Activated CD8-positive, alpha-beta memory T cell treated with anti-CD3 and anti-CD28 coated beads for 24 hours (primary cell): ENCODE measurements around the gene MYOM1.
"Not testable (repeated sequence)": the region's sequence is repeated elsewhere in the genome, so short reads cannot be mapped to it uniquely, and the experiment has no call there.

ENCODE experiments used
- DNase-seq: peaks from one replicate; pipeline ENCODE4 v3.0.0-alpha.2; 2020

The MYOM1 gene

GRCh38 chr18:3248658-3249359 is 29.0 kb upstream of the MYOM1 start:
- DNase-seq: no peak

DNA sequence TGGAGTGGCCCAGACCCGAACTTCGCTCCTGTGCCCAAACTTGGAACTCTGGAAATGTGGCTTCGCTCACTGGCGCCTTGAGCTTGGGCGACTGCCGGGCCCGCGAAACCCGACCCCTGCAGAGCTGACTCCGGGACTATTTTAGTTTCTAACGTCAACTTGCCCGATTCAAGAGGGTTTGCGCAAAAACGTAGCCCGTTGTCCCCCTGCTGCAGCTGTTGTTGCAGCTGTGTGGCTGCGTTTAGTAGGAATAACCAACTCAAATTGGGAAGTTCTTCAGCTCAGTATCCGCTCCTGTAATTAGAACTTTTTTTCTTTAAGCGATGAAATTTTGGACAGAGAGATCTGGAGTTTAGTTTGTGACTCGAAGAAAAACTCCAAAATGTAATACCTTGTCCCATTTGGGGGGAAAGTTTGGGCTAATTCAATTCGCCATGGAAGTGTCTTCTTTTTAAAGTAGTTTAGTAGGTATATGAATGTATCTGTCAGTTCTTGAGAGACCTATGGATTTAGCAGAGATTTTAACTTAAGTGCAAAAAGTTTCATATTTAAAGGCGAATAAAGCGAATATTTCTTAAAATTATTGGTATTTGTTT is 28.4 kb upstream of the MYOM1 start:
- no peak for DNase-seq

- DNase-seq: peak; percentile 96
Measured at GRCh38 chr18:3247240-3248061, 27.7 kb upstream of the MYOM1 start, which contains the start of gene MYL12A. Gene MYL12A, plus strand, starts transcription at chr18:3247801. Its CDS starts 5,447 bp downstream, at chr18:3253248.

DNA sequence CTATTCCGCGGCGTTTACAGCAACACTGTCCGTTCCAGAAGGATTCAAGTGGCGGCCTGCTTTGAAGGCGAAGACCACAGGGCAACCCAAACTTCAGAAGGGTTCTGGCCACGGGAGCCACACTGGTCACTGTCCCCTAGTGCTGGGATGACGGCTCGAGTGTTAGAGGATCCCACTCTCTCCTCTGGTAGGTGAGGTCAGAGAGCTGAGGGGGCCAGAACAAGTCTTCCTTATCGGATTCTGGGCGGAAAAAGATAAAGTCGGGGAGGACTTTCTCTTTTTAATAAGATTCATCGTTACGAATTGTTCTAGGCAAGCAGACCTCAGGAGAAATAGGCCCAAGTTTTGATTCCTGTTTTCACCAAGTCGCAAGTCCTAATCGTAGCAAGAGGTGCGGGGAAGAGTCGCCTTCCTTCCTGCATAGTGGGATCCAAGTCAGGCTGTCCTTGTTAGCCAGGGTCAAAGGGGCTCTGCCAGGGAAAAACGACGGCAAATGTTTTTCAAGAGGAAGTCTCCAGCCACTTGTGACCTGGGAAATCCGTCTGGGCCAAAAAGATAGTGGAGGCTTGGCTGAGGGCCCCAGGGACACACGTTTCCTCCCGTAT is 27.0 kb upstream of the MYOM1 start:
- peak; percentile 75 for DNase-seq

GRCh38 chr18:3245853-3246634 is 26.3 kb upstream of the MYOM1 start:
- peak; percentile 87 for DNase-seq

GRCh38 chr18:3245185-3245564 is 25.4 kb upstream of the MYOM1 start:
- DNase-seq: no peak

GRCh38 chr18:3238742-3239141 is 19.0 kb upstream of the MYOM1 start:
- no peak for DNase-seq

GRCh38 chr18:3236470-3236869 is 16.7 kb upstream of the MYOM1 start:
- no peak for DNase-seq

GRCh38 chr18:3235846-3236245 is 16.1 kb upstream of the MYOM1 start:
- DNase-seq: no peak

DNA sequence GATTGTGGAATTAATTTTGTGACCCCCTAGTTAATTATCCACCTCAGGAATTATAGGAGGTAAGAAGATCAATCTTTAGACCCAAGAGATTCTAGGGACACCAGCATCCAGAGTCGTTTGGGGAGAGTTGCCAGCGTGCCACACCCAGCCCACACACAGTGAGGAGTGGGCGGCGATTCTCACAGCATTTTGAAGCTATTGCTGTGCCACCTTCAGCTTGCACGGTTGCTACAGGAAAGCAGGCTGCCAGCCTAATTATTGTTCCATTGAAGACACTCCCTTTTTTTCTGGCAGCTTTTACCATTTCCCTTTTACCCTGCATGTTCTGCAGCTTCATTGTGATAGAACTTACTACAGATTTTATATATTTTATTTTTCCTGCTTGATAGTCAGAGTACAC is 14.7 kb upstream of the MYOM1 start:
- DNase-seq: no peak

- no peak for DNase-seq
Measured at GRCh38 chr18:3233433-3234168, 13.8 kb upstream of the MYOM1 start.

- DNase-seq: no peak
Measured at GRCh38 chr18:3233004-3233403, 13.2 kb upstream of the MYOM1 start.

DNA sequence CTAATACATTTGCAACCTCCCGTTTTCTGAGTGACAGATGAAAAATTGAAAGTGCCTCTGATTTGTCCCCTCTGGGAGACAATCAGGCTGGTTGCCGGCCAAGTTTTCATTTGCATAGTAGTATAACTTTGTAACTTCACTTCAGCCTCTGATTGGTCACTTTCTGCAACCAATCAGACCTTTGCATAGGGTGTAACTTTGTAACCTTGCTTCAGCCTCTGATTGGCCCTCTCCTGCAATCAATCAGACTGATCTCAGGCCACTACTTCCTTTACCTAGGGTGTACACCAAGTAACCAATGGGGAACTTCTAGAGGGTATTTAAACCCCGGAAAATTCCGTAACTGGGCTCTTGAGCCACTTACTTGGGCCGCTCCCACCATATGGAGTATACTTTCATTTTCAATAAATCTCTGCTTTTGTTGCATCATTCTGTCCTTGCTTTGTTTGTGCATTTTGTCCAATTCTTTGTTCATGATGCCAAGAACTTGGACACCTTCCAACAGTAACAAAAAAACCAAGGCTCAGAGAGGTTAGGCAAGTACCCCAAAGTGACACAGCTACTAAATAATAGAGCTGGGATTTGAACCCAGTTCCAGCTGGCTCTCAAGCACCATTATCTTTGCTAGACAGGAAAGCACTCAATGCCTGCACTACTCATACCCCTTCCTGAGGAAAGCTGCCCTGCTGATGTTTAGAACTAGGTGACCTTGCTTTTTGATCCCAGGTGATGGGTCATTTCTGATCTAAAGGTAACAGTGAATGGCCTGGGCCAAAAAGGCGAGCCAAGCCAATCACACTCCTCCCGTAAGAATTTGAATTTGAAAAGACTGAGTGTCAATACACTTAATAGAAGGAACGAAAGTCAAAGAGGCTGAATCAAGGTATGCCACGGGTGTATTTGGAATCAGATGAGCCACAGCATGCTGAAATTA is 10.9 kb upstream of the MYOM1 start:
- DNase-seq: no peak

DNA sequence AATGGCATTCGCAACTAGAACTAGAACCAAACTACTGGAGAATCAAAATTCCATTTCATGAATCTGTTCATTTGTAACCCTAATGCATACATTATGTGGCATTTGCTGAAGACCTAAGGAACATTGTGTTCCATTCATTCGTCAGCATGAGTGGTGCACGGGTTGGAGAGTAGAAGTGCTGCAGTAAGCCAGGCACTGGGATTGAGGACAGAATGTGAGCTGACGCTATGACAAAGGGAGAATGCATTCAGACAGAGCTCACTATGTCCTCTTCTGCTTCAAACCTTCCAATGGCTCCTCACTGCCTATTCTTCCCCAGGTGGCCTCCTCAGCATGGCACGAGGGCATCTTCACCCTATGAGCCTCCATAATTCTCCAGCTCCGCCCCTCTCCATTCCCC is 6.3 kb upstream of the MYOM1 start:
- no peak for DNase-seq

DNA sequence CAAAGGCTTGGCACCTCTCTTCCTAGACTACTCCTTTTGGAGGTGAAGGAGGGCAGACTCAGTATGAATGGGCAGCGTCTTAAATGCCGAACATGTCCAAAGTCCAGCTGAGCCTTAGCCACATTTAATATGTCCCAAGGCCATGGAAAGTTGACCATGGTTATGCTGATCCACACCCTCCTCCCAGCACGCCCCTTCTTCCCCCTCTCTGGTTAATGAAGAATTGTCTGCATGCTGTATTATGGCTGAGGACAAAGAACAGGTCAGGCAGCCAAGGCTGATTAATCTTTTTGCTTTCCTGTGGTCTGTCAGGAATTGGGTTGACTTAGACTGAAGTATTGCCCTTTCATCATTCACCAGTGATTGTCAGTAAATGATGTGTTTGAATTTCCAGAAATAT is 5.8 kb upstream of the MYOM1 start:
- no peak for DNase-seq

DNA sequence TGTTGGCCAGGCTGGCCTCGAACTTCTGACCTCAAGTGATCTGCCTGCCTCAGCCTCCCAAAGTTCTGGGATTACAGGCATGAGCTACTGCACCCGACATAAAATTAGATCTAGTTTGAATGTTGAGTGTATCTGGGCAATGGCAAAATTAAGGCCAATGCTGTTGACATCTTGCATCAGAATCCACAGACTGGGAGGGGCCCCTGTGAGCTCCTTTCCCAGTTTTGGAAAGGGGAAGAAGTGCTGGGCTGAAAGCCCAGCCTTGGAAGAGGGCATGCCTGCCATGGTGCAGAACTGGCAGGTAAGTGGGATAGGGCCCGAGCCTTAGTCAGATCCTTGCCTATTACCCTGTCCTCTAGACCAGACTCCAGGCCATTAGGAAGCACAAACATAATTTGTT is 4.5 kb upstream of the MYOM1 start:
- no peak for DNase-seq

DNA sequence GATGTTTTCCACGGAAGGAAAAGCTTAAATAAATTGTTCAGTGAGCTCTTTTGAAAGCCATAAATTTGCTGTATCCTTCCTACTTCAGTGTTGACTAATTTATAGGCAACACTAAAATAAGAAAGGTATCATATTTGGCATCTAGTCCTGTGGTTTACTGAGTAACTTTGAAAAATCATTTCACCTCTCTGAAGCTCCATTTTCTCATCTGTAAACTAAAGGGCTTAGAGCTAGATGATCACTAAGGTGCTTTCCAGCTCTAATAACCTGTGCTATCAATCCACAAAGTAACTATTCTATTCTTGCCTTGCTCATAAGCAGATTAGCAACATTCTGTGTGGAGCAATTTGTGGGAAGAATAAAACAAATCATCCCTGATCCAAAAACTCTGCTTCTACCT is 3.6 kb upstream of the MYOM1 start:
- DNase-seq: no peak

GRCh38 chr18:3221496-3221895 is 1.7 kb upstream of the MYOM1 start:
- DNase-seq: no peak

DNA sequence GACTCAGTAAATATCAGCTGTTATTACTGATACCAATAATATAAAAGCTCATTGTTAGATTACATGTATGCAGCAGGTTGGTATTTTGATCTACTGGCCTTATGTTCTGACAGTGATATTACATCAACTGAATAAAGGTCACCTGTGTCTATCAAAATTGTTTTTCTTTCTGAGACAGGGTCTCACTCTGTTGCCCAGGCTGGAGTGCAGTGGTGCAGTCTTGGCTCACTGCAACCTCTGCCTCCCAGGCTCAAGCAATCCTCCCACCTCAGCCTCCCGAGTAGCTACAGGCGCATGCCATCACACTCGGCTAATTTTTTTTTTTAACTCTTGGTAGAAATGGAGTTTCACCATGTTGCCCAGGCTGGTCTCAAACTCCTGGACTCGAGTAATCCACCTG is 1.1 kb upstream of the MYOM1 start:
- DNase-seq: not testable (repeated sequence)

- no peak for DNase-seq
Measured at GRCh38 chr18:3219241-3219630, 532 bp downstream of the MYOM1 start.

GRCh38 chr18:3218819-3219218 is 949 bp downstream of the MYOM1 start:
- no peak for DNase-seq
